Fibroblast of skin of back (primary cell): ENCODE data around the gene HPCA.
"Not testable (repeated sequence)": the region's sequence is repeated elsewhere in the genome, so short reads cannot be mapped to it uniquely, and the experiment has no call there.

Experiments
- DNase-seq: peaks from one replicate; pipeline ENCODE4 v3.0.0-alpha.2; 2013

Gene HPCA

DNA sequence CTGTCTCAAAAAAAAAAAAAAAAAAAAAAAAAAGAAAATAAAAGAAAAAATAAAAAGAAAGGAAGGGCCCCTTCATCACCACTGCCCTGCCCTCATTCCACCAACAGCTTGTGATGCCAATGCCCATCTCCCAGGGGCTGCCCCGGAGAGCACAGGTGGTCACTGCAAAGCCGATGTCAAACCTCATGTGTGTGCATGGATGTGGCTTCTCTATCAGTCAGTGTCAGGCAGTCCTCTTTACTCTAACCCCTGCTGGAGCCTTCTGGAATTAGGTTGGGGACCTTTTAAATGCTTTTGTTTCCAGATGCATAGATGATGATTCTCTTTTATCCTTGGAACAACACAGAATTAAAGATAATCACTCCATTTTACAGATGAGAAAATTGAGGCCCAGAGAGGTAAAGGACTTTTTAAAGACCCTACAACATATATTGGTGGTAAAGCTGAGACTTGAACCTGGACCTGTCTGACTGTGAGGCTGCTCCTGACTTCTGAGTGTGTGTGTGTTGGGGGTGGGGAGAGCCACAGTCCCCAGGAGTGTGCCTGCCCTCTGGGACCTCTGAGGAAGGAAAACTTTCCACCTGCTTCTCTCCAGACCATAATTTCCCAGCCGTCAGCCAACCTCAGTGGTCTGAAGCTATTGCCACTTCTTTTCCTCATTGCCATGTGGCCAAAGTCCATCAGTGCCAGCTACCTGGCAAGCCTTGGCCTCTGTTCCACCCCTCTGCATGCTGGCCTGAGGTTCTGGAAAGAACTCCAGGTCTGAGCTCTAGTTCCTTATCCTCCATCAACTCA lies 17.9 kb downstream of the HPCA start:
- DNase-seq, result no peak

DNA sequence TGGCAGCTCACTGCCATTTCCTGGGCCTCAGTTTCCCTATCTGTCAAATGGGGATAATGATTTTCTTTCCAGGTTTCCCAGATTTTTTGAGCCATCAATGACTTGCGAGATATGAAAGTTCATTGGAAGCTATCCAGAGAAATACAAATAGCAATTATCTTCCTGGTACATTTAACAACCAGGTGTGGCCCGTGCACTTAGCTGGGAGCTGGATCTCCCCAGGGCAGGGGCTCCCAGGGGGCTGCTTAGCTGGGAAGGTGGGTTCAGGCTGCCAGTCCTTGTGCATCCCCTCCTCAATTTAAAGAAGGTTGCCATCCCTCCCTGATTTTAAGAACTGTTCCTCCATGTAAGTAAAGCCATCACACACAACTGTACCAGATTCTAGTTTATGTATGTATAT lies 18.5 kb downstream of the HPCA start:
- no peak for DNase-seq

DNA sequence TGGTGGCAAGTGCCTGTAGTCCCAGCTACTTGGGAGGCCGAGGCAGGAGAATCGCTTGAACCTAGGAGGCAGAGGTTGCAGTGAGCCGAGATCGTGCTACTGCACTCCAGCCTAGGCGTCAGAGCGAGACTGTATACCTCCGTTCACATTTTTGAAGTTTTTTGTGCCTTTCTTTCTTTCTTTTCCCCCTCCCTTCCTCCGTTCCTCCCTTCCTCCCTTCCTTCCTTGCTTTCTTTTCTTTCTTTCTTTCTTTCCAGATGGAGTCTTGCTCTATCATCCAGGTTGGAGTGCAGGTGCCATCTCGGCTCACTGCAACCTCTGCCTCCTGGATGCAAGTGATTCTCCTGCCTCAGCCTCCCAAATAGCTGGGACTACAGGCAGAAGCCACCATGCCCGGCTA lies 19.3 kb downstream of the HPCA start:
- not testable (repeated sequence) for DNase-seq

DNA sequence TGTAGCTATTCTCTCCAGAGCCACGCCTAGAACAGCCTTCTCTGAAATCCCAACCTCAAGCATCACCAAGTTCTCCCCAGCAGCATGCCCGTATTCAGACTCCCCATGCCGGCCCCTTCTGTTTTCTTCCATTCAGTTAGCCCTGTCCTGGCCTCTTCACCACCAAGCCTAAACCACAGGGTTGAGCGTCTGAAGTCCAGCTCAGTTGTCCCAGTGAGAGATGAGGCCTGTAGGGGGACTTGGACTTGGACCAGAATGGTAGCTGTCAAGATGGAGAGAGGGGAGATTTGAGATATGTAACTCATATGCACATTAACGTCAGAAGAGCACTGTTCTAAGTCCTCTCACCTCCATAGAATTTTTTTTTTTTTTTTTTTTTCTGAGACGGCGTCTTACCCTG lies 20.4 kb downstream of the HPCA start:
- no peak for DNase-seq

DNA sequence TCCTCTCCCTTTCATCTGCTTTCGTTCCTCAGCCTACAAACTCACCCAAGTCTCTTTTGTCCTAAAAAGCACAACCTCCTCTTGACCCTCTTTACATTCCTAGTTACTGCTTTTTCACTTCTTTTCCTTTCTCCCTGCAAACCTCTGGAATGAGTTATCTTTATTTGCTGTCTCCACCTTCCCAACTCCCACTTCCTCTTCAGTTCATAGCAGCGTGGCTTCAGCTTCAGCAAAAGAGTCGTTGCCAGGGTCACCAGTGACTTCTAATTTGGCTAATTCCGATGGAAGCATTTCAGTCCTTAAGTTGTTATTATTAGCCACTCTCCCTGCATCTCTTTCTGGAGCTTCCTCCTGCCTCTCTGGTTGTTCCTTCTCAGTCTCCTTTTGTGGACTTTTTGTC lies 21.1 kb downstream of the HPCA start:
- DNase-seq, result peak; percentile 54

DNA sequence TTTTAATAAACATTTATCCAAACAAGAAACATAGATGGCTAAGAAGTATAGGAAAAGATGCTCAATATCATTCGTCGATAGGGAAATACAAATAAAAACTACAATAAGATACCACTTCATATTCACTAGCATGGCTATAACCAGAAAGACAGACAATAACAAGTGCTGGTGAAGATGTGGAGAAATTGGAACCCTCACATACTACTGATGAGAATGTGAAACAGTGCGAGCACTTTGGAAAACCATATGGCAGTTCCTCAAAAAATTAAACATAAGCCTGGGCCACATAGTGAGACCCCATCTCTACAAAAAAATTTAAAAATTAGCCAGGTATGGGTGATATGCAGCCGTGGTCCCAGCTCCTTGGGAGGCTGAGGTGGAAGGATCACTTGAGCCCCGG lies 24.0 kb downstream of the HPCA start:
- DNase-seq, result no peak

DNA sequence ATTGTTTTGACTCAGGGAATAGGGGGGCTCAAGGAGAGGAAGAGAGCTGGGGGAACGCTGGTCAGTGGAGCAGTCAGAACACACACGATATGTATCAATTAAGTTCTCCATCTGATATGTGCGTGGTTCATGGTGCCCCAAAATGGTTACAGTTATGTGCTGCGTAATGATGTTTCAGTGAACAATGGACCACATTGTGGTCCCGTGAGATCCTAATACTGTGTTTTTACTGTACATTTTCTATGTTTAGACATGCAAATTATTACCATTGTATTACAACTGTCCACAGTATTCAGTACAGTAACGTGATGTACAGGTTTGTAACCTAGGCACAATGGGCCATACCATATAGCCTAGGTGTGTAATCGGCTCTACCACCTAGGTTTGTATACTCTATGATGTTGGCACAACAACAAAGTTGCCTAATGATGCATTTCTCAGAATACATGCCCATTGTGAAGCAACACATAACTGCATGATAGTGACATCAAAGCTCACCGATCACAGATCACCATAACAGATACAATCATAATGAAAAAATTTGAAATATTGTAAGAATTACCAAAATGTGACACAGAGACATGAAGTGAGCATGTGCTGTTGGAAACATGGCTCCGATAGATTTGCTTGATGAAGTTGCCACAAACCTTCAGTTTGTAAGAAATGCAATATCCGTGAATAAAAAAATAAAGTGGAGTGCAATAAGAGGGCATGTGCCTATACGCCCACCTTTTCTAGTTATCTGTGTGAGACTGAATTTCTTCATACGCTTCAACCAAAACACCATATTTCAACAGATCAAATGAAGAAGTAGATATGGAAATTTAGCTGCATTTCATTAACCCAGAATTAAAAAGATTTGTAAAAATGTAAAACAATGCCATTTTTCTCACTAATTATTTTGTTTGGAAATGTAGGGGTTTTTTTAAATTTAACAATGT lies 29.7 kb downstream of the HPCA start:
- peak; percentile 30 for DNase-seq

DNA sequence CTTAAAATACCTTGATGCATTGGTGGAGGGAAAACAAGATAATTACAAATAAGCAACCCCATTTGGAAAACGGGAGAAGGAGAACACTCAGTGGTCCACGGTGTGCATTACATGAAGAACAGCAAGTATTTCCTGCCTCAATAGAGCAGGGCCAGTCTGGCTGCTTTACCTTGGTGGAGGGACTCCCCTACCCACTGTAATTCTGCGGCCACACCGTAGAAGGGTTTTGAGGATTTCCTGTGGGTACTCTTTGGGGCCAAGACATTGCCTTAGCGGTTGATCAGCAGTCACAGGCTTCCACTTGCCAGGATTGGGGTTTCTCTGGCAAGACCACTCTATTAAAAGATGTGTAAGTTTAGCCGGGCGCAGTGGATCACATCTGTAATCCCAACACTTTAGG lies 31.2 kb downstream of the HPCA start:
- no peak for DNase-seq

DNA sequence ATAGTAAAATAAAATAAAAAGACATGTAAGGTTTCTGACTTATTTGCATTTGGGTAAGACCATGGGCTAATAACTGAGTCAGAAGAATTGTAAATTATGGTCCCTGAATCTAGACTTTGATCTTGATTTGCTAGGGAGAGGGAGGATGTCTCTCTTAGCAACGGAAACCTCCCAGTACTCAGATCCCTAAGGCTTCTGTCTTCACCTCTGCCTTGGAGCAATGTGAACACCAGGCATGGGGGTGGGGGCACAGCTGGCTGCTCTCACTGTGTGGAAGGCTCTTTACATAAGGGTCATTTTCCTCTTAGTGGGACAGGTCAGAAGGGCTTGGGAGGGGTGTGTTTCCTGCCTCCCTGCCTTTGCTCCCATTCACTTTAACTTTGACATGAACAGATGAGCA lies 31.9 kb downstream of the HPCA start:
- DNase-seq, result no peak

DNA sequence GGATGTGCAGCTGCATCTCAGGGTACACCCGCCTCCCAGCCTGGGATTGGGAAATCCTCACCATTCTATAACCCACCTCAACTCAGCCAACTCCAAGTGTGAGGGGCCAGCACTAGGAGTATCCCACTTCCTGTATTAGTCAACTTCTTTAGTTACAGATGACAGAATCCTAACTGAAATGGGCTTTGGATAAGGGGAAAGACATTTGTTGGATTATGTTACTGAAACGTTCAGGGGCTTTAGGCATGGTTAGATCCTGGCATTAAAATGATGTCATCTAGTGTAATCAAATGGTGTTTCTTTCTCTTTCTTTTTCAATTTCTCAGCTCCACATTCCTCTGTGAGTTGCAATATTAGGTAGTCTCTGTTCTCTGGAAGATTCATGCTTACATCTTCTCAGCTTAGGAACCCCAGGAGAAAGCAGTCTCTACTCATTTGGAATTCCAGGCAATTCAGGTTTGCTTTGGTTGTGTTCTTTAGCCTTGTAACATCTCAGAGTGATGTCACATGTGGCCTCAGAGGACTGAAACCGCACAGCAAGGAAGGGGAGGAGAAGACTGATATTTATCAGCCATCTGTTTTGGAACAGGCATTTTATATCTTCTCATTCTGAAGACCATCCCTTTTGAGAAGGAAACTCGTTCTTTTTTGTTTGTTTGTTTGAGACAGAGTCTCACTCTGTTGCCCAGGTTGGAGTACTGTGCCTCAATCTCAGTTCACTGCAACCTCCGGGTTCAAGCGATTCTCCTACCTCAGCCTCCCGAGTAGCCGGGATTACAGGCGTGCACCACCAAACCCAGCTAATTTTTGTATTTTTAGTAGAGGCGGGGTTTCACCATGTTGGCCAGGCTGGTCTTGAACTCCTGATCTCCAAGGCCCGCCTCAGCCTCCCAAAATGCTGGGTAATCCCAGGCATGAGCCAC lies 33.8 kb downstream of the HPCA start:
- peak; percentile 62 for DNase-seq

DNA sequence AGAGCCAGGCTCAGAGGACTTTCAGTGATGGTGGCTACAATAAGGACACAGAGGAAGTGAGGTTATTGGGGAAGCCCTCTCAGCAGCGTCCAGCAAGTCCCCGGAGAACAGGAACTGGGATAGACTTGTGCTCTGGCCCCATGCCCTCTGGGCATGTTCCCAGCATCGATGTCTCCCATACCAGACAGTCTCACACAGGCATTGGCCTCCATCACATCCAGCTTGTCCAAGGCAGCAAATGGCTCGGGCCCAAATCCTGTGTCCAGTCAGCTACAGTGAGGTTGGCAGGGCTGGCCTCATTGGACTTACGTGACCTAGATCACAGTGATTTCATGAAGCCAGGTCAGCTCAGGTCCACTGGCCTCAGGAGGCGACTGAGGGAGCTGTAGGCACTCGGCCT lies 34.5 kb downstream of the HPCA start:
- no peak for DNase-seq

DNA sequence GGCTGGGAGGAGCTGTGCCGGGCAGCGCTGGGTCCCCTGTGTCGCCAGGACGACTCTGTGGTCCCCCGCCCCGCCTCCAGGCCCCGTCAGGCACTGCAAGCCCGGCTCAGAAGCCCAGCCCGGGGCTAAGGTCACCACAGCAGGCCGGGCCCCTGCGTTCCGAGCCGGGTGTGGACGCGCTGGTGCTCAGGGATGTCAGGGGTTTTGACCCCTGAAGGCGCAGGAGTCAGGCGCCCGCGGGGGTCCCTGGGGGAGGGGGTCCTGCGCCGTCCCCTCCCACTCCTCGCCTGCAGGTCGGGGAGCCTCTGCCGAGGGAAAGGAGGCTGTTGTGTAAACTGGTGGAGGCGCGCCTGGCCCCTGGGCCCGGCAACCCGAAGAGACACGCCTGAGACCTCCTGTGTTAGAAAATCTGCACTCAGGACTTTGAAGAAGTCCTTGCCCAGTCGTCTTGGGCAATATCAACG lies 38.6 kb downstream of the HPCA start:
- no peak for DNase-seq

DNA sequence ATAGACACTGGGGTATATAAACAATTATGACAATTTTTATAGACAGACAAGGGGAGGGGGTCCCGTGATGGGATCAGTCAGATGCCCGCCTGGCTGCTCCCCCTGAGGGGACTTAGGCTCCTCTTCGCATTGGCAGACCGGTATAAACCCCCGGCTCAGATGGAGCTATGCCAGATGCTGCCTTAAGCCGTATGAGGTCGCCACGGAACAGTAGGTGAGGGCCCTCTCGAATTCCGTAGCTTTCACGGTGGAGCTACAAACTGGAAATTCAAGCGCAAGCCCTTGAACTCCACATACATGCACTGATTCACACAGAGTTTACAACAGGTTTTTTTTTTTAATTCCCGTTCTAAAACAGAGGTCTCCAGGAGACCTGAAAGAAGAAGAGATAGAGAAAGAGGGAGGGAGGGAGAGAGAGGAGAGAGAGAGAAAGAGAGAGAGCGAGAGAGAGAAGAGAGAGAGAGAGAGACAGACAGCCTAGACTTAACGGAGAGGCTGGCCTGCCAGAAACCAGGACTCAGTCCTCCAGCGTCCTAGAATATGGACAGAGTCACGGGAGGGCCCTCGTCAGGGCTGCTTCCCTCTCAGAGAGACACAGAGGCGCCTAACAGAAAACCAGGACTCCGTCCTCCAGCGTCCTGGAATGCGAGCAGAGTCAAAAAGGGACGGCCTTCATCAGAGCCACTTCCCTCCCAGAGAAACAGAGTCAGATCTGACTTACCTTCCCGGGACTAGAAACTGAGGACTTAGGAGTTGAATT lies 39.3 kb downstream of the HPCA start:
- DNase-seq, result peak; percentile 30

DNA sequence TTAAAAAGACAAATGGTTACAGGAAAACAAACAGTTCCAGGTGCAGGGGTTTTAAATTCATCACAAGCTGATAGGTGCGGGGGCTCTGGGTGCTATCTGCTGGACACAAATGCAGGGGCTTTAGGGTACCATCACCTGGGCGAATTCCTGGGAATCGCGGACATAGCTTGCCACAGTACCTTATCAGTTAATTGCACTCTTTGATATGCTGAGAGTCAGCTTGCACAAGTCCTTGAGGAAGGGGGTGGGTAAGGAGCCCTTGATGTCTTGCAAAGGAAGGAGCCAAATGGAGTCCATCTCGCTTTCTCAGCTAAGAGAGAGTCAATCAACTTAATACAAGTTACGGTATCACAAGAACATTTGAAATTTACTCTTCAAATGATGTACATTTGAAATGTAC lies 40.3 kb downstream of the HPCA start:
- no peak for DNase-seq

DNA sequence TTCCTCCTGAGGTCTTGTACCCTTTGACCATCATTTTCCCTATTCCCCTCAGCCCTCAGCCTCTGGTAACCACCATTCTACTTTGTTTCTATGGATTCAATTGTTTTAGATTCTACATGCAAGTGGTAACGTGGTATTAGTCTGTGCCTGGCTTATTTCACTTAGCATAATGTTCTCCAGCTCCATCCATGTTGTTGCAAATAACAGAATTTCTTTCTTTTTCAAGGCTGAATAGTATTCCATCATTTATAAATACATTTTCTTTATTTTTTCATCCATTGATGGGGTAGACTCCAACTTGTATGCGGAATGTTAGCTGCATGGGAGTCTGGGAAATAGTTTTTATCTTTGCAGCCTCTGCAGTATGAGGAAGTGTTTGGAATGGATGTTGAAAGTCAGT lies 41.1 kb downstream of the HPCA start:
- DNase-seq, result no peak

DNA sequence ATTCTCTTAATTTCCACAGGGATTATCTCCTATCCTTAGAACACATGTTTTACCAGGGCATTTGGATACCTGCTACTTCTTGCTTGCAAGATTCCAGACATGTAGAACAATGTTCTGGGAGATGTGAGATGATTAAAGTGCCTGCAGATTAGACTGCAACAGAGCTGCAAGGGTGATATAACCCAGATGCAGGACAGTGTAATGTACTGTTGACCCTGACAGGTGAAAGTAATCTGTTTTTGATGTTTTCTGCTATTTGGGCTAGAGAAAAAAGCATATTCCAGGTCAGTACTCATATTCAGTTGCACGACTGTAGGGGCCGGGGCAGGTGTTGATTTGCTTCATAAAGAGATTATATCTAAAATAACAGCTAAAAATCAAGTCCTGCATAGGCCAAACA lies 42.0 kb downstream of the HPCA start:
- no peak for DNase-seq

DNA sequence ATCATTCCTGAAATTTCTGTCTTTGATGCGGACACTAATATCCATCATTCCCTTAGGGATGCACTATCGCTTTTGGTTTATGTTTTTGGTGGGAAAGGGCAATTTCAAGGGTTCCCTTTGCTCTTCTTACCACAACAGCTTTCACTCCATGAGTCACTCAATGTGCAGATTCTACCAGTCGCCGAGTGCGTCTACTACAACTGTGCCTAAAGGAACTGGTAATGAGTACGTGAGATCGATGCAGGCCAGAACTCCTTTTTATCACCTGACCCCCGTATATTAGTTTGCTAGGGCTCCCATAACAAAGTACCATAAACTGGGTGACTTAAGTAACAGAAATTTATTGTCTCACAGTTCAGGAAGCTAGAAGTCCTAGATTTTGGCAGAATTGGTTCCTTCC lies 42.4 kb downstream of the HPCA start:
- no peak for DNase-seq

DNA sequence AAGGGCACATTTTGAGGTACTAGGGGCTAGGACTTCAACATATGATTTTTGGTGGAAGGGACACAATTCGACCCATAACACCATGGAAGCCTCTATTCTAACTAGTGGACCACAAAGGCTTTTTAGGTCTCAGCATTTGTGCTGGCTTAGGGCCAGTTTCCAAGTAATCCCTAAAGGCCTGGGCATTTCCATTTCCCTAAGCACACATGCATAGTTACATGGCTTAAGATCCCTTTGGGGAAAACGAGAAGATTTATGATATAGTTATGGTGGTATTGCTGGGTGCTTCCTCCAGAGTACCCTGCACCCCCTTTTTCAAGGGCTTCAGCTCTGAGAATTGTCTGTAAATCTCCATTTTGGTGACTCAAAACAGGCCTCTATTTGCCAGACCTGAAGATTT lies 43.1 kb downstream of the HPCA start:
- DNase-seq, result no peak

DNA sequence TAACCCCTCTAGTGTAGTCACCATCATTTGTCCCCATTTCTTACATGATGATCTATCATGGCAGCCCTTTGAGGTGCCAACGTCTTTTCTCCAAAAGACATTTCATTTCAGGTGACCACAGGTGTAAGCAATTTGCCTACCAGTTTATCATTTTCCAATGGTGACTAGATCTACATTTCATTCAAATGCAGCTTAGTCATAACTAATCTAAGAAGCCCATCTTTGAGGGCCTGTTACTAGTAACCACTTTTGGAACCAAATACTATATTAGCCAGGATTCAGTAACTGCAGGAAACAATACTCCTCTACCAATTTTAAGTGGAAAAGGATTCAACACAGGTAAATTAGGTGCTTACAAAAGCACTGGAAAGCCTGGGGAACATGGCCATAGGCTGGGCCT lies 45.5 kb downstream of the HPCA start:
- no peak for DNase-seq

DNA sequence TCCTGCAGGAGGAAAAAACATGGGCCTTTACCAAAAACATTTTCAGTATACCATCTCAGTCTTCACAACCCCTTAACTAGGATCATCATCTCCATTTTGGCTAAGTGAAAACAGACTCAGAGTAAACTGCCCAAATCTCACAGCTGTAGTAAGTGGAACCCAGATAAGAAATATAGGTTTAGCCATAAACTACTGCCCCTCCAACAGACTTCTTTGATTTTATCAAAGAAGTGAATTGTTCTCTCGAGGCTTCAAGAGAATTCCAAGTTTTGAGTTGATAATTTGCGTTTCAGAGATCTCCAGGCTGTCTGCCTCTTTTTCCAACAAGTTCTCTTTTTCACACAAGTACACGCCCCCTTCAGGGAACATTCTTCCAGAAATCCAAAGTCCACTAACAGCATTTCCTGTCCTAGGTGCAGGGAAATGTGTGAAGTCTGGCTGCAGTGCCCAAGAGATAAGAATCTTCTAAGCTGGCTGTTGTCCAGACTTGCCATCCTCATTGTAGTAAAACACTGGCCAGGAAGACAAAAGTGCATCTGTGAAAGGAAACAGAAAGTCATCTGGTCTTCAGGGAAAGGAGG lies 47.5 kb downstream of the HPCA start:
- peak; percentile 23 for DNase-seq

DNA sequence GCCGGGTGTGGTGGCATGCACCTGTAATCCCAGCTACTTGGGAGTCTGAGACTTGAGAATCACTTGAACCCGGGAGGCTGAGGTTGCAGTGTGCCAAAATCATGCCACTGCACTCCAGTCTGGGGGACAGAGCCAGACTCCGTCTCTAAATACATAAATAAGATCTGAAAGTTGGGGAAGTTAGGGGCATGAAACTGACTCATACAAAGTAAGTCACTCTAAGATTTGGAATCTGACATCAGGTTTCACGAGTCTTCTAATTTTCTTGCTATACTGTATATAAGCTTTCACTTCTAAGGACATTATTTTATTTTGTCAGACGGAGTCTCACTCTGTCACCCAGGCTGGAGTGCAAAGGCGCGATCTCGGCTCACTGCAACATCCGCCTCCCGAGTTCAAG lies 48.2 kb downstream of the HPCA start:
- no peak for DNase-seq

DNA sequence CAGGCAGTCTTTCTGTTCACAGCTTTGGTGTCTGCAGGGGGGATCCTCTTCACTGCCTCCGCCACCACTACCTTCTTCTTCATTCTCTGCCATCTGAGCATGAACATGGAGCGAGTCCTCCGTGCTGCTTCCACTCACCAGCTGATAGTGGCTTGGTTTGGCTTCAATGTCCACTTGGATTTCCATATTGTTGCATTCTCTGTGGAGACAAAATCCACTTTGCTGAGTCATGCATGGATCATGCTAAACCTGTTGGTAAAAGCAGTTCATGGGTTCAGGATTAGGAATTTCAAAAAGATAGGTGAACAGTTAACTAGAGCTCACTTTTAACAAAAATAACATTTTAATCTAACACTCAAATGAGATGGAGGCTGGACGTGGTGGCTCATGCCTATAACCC lies 50.8 kb downstream of the HPCA start:
- DNase-seq, result no peak
